GM19463 (cell line): ENCODE measurements around the gene ACADM.
"Not testable (repeated sequence)": the region's sequence is repeated elsewhere in the genome, so short reads cannot be mapped to it uniquely, and the experiment has no call there.

Experiments used
- ATAC-seq: cut with Tn5 transposase; IDR thresholded peaks from one replicate; pipeline ENCODE4 v1.9.1; 2021; ENCODE audit warnings: mild to moderate bottlenecking, moderate library complexity; ENCODE audit not compliant: unreplicated experiment

Gene ACADM

DNA sequence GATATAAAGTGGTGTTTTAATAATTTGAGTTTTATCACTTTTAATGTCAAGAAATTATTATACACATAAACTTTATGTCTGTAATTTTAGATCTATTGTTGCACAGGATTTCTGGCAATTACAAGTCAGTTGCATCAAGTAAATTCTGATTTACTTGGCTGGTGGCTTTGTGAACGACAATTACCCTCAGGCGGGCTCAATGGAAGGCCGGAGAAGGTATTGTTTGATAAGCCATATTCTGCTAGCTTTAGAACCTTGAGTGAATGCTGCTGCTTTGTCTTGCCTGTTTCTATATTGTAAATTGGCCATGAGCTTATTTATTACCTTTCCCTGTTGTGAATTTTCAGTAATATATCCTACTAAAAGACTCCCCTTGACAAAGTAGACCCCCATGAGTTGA is 67.6 kb downstream of the ACADM start:
- ATAC-seq = no peak

DNA sequence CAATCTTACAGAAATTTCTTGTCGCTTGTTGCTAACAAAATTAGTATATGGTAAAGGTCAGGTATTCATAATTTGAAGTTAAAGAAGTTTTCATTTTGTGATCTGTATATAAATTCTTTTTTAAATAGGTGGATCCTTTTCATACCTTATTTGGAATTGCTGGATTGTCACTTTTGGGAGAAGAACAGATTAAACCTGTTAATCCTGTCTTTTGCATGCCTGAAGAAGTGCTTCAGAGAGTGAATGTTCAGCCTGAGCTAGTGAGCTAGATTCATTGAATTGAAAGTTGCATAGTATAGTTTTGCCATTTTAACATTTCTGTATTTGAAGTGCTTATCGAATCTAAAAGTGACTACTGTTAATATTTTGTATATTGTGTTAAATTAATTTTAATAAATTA is 69.9 kb downstream of the ACADM start:
- ATAC-seq = no peak

DNA sequence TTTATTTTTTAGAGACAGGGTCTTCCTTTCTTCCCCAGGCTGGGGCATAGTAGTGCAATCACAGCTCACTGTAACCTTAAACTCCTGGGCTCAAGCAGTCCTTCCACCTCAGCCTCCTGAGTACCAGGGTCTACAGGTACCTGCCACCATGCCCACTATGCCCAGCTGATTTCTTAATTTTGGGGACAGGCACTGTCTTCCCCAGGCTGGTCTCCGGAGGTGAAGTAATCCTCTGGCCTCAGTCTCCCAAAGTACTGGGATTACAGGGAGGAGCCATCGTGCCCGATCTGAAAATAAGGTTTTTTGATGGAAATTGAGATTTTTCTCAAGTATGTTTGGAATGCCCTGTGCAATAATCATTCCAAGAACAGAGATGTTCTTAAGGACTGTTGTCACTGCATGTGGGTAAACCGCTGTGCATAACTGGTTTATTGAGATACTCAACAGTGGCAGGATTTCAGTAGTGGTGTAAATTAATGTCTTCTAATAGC is 71.2 kb downstream of the ACADM start:
- ATAC-seq = peak; percentile 3

DNA sequence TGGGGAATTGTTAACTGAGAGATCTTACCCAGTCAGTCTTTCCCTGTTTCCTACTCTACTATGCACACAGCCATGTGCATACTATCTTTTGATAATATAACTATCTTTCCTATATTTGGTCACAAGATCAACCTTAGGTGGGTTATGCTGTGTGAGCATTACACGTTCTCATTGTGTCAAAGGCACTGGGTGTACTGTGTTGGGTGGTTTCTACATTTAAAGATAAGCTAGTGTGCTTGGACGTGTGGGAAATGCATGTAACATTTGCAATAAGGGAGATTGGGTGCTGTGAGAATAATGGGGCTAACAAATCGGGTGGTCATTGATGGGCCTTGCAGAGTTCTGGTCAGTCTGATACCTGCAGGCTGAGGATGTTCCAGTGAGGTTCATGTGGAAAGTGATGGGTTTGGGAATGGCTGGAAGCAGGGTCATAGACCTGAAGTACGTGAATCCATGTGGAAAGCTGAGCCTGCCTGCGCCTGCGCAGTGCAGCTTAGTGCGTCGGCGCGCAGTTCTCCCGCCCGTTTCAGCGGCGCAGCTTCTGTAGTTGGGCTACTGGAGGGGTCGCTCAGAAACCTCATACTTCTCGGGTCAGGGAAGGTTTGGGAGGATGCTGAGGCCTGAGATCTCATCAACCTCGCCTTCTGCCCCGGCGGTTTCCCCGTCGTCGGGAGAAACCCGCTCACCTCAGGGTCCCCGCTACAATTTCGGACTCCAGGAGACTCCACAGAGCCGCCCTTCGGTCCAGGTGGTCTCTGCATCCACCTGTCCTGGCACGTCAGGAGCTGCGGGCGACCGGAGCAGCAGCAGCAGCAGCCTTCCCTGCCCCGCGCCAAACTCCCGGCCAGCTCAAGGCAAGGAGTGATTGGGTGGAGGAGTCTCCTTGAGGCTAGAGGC is 72.1 kb downstream of the ACADM start, which contains the start of gene MSH4:
MSH4 (plus strand) TSS at position 507 of the 897 bp plus-strand sequence; CDS start at position 611, 104 bp downstream.
- ATAC-seq = peak; percentile 17

DNA sequence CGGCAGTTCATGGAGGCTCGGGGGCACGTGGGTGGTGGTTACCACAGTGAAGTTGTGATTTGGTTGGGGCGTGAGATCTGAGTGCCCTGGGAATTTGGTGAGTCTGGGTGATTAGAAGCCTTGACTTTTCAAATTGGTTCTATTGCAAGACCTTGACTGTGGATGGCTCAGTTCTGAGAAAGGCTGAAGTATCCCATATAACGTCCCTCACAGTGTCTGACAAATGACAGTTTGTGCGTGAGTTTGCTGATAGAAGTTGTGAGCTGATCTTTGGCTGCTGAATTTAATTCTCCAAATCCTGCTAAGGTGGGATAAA is 72.7 kb downstream of the ACADM start:
- ATAC-seq = peak; percentile 23

DNA sequence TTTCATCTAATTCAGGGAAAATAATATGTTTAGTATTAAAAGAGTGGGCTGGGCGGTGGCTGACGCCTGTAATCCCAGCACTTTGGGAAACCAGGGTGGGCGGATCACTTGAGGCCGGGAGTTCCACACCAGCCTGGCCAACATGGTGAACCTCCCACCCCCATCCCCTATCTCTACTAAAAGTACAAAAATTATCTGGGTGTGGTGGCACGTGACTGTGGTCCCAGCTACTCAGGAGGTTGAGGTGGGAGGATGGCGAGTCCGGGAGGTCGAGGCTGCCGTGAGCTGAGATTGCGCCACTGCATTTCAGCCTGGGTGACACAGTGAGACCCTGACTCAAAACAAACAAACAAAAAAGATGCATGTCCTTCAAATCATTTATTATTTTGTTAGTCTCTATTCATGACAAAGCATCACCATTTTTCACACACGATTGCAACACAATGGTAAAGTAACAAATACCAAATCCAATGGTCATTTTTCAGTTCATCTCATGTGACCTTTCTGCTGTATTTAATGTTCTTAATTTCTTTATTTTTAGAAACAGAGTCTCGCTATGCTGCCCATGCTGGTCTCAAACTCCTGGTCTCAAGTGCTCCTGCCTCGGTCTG is 73.2 kb downstream of the ACADM start:
- ATAC-seq = no peak

DNA sequence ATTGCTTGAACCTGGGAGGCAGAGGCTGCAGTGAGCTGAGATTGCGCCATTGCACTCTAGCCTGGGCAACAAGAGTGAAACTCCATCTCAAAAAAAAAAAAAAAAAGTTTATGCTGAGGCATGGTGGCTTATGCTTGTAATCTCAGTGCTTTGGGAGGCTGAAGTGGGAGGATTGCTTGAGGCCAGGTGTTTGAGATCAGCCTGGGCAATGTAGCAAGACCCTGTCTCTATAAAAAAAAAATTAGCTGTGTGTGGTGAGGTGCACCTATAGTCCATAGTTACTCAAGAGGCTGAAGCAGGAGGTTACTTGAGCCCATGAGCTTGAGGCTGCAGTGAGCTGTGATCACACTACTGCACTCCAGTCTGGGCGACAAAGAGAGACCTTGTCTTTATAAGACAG is 77.0 kb downstream of the ACADM start:
- not testable (repeated sequence) for ATAC-seq

DNA sequence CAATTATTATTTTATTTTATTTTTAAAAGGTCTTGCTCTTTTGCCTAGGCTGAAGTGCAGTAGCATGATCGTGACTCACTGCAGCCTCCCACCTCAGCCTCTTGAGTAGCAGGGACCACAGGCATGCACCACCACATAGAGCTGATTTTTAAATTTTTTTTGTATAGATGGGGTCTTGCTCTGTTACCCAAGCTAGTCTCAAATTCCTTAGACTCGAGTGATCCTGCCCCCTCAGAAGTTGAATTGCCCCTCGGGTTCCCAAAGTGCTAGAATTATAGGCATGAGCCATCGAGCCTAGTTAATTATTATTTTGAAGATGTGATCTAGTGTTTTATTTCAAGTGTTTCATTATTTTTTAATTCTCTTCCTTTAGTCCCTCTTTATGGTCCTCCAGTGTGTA is 84.4 kb downstream of the ACADM start:
- ATAC-seq = no peak

DNA sequence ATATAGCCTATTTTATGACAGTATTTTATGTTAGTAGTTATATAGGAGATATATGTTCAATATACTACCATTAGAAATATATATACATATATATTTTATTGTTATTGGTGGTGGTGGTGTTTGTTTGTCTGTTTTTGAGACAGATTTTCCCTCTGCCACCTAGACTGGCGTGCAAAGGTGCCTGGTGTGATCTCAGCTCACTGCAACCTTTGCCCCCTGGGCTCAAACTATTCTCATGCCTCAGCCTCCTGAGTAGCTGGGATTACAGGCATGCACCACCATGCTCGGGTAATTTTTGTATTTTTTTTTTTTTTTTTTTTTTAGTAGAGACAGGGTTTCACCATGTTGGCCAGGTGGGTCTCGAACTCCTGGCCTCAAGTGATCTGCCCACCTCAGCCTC is 85.6 kb downstream of the ACADM start:
- ATAC-seq = not testable (repeated sequence)

DNA sequence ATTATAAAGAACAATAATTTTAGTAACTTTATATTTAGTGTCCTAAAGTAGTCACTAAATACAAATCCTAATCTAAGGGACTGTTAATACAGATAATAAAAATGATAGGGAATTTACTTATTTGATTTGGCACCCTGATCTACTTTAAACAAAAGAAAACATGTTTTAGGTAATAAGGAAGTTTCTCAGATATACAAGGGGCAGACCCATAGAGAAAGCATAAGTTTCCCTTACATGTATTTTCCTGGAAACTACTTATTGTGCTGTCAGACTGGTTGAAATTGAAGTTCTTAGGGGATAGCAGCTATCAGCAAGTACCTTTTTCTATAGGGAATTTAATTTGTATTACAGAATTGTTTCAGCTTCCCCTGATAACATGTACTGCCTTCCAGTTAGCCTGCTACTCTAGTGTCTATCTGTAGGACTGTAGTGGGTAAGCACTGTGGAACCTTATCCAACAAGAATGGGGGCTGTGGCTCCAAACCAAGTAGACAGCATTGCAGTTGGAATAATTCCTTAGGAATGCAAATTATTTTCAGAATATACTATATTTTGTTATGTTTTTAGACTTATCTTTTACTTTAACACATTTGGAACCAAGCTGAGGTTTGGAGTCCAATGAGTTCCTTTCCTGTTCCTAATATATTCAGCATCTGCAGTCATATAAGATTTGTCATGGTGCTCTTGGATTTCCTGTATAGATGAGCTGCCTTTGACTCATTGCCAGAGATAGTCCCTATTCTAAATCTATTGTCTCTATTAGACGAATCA is 86.9 kb downstream of the ACADM start:
- ATAC-seq = no peak

DNA sequence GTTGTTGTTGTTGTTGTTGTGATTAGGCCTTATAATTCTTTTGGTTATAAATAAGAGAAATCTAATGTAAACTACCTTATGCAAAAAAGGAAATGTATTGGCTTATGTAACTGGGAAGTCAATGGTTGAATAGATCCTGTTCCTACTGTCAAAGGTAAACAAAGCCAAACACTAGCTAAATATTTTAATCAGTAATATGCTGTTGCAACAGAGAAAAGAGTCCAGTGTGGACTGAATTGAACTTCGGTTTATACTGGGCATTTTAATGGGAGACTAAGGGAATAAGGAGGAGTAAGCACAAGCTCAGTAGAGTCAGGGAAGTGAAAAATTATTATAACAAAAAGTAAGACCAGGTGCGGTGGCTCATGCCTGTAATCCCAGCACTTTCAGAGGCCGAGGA is 87.6 kb downstream of the ACADM start:
- ATAC-seq = no peak
